Astrocyte of the spinal cord (primary cell): ENCODE results near the gene SRPX.

ENCODE experiments used
- DNase-seq: peaks from one replicate; pipeline ENCODE4 v3.0.0; 2011; ENCODE audit warnings: low read depth, low spot score
- H3K4me3 ChIP-seq: 2 replicates; pipeline ENCODE4 v1.5.1; 2011; ENCODE audit warnings: low read depth, mild to moderate bottlenecking, low read length, moderate library complexity
- in situ Hi-C: cut with HindIII; loops from 2 replicates; pipeline ENCODE4 v1.10.0; 2017; ENCODE audit warnings: low sequenced_read_pairs
- TF ChIP-seq, protein P1 (sequence below): IDR thresholded peaks from 2 replicates; pipeline ENCODE4 v1.5.1; 2012; ENCODE audit warnings: low read depth, mild to moderate bottlenecking, low read length, inconsistent platforms

The SRPX gene

DNA sequence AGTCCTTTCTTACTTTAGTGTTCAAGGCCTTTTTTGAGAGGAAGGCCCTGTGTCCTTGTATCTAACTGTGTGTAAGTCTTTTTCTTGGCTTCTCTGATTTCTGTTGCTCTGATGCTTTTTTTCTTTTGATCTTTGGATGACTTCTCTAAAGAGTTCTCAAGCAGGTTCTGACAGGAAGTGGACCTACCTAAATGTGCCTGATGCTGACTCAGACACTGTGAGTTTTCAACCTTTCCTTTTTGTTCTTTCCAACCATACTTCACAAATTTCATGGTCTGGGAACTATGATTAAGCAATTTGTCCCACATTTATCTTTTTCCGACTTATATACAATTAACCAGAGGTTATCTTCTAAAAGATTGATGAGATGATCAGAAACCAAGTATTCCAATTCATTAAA lies 117.8 kb downstream of the SRPX start:
- in situ Hi-C loops, result no loop called here
- TF ChIP-seq, protein P1, sequence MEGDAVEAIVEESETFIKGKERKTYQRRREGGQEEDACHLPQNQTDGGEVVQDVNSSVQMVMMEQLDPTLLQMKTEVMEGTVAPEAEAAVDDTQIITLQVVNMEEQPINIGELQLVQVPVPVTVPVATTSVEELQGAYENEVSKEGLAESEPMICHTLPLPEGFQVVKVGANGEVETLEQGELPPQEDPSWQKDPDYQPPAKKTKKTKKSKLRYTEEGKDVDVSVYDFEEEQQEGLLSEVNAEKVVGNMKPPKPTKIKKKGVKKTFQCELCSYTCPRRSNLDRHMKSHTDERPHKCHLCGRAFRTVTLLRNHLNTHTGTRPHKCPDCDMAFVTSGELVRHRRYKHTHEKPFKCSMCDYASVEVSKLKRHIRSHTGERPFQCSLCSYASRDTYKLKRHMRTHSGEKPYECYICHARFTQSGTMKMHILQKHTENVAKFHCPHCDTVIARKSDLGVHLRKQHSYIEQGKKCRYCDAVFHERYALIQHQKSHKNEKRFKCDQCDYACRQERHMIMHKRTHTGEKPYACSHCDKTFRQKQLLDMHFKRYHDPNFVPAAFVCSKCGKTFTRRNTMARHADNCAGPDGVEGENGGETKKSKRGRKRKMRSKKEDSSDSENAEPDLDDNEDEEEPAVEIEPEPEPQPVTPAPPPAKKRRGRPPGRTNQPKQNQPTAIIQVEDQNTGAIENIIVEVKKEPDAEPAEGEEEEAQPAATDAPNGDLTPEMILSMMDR, result no peak
- no peak for DNase-seq
- H3K4me3 ChIP-seq, result no peak overlapping the region

DNA sequence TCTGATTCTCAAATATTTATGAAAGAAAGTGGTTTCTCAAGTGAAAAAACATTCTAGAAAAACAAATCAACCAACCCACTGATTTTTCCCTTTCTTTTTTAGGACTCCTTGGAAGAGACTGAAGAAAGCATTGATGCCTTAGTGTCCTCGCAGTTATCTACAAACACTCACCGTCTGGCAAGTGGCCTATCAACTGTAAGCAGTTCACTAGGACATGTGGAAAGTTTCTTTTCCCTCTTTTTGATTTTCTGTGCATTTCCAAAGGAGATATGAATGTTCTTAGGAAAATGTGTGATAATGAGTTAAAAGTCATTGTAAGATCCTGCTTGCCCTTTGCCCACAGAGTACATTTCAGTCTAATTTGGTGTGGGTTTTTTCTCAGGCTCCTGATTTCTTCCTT lies 118.4 kb downstream of the SRPX start:
- no peak overlapping the region for H3K4me3 ChIP-seq
- TF ChIP-seq, protein P1, result no peak
- no peak for DNase-seq
- in situ Hi-C loops, result no loop called here

DNA sequence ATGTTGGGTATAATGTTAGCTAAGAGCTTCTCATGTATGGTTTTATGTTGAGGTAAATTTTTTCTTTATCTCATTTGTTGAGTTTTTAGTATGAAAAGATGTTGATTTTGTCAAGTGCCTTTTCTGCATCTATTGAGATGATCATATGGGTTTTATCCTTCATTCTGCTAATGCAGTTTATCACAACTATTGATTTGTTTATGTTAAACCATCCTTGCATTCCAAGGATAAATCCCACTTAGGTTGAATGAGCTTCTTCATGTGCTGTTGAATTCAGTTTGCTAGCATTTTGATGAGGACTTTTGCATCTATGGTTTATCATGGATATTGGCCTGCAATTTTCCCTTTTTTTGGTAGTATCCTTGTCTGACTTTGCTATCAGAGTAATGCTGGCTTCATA lies 121.0 kb downstream of the SRPX start:
- in situ Hi-C loops, result no loop called here
- no peak overlapping the region for H3K4me3 ChIP-seq
- TF ChIP-seq, protein P1, result no peak
- DNase-seq, result no peak
